Mammary epithelial cell (primary cell): ENCODE data around the gene TSPAN18.

Experiments used
- CTCF ChIP-seq, 2 donors: IDR thresholded peaks in 1 of 2; conservative IDR thresholded peaks in 1 of 2; 2 replicates each; pipeline ENCODE4 v1.5.1; 2011 to 2012; ENCODE audit warnings: inconsistent platforms in 2 of 2, low read length in 2 of 2, mild to moderate bottlenecking in 2 of 2, control low read depth in 1 of 2, low read depth in 1 of 2; ENCODE audit not compliant: insufficient read depth in 1 of 2; ENCODE audit errors: extremely low read depth in 1 of 2
- EZH2 ChIP-seq: IDR thresholded peaks from 2 replicates; pipeline ENCODE4 v1.6.1; 2012; ENCODE audit warnings: low read length, inconsistent platforms, borderline replicate concordance

DNA sequence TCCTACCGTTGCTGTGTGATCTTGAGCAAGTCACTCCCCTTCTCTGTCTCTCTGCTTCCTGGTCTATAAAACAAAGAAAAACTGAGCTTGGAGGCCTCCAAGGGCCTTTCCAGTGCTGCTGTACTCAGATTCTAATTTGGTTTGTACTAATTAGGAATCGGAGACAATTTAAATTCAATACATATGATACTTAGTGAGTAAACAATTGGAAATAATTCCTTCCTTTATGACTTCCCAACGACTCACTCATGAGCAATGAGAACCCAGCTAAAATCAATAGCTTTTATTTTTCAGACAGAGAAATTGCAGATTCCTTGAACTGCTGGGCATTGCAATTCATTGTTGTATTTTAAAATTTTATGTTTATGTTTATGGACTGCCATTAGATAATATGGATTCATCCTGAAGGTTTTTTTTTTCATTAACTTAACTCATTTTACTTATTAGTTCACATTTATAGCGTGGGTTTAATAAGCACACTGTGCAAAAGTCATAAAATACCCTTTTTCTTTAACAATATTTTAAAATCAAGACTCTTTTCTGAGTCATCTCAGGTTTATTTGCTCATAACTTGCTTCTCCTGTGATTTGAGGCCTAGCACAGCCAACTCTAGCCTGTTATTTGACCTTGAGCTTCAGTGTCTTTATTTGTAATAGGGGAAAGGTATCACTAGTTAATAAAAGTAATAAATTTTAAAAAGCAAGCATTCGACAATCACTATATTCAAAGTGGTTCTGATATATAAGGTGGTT is 128.2 kb downstream of the TSPAN18 start:
- TF ChIP-seq CTCF (conservative IDR thresholded peaks at IDR 0.05 in 1 of 2, IDR thresholded peaks at IDR 0.05 in 1 of 2; ENCODE audit: extremely low read depth in 1 of 2, insufficient read depth in 1 of 2, low read depth in 1 of 2, low read length in 2 of 2), result no peak
- no peak for TF ChIP-seq EZH2
